C4-2B (cell line): ENCODE data around the gene PCDHA1.

Source experiments
- H3K27ac ChIP-seq: fragments of 450-650 bp; 2 replicates; pipeline ENCODE4 v1.5.1; 2017
- CTCF ChIP-seq: fragments of 450-650 bp; conservative IDR thresholded peaks from 2 replicates; pipeline ENCODE4 v1.5.1; 2017; ENCODE audit warnings: mild to moderate bottlenecking
- ZFX ChIP-seq: fragments of 450-650 bp; IDR thresholded peaks from 2 replicates; pipeline ENCODE4 v1.6.1; 2017

Gene PCDHA1

GRCh38 chr5:140969880-140970279 is 183.9 kb downstream of the PCDHA1 start:
- H3K27ac ChIP-seq = no peak overlapping the region
- TF ChIP-seq CTCF (no peak), ZFX (no peak)

- no peak overlapping the region for H3K27ac ChIP-seq
- no peak for TF ChIP-seq ZFX
- no peak for TF ChIP-seq CTCF
These were observed 187.6 kb downstream of the PCDHA1 start for GRCh38 chr5:140973550-140973949.

GRCh38 chr5:140977003-140977402 is 191.1 kb downstream of the PCDHA1 start:
- TF ChIP-seq ZFX = no peak
- TF ChIP-seq CTCF = no peak
- H3K27ac ChIP-seq = no peak overlapping the region

GRCh38 chr5:140978260-140978659 is 192.3 kb downstream of the PCDHA1 start:
- no peak for TF ChIP-seq CTCF
- no peak for TF ChIP-seq ZFX
- no peak overlapping the region for H3K27ac ChIP-seq

- no peak overlapping the region for H3K27ac ChIP-seq
- TF ChIP-seq CTCF = no peak
- TF ChIP-seq ZFX = no peak
These were observed 193.0 kb downstream of the PCDHA1 start for GRCh38 chr5:140978983-140979382.

- H3K27ac ChIP-seq = no peak overlapping the region
- TF ChIP-seq ZFX (no peak), CTCF (no peak)
These were observed 196.3 kb downstream of the PCDHA1 start for GRCh38 chr5:140982083-140982716.

GRCh38 chr5:140986117-140986521 is 200.2 kb downstream of the PCDHA1 start:
- H3K27ac ChIP-seq = no peak overlapping the region
- TF ChIP-seq CTCF (no peak), ZFX (no peak)
